Mucosa of descending colon (tissue), 3 donors: ENCODE results near the gene CLDN5. TPM values are rescaled to one million over a fixed set of nuclear protein-coding genes. Genes with fewer than 3 reads are reported as not detected.

Experiments
- ATAC-seq: fragments of 200-7000 bp; cut with Tn5 transposase; one replicate; pipeline ENCODE4 v1.9.1; 2020; ENCODE audit warnings: mild to moderate bottlenecking, moderate library complexity
- DNase-seq, 3 donors: peaks; one replicate each; pipeline ENCODE4 v3.0.0-alpha.2; 2020
- H3K36me3 ChIP-seq: fragments of 200-600 bp; one replicate; pipeline ENCODE4 v1.8.0; 2021; ENCODE audit warnings: low read depth, mild to moderate bottlenecking
- H3K4me1 ChIP-seq: fragments of 200-600 bp; one replicate; pipeline ENCODE4 v1.8.0; 2021; ENCODE audit warnings: low read depth, mild to moderate bottlenecking
- H3K4me3 ChIP-seq: fragments of 200-600 bp; one replicate; pipeline ENCODE4 v1.8.0; 2021; ENCODE audit warnings: mild to moderate bottlenecking
- H3K9me3 ChIP-seq: fragments of 200-600 bp; one replicate; pipeline ENCODE4 v1.8.0; 2021; ENCODE audit warnings: mild to moderate bottlenecking
- CTCF ChIP-seq: fragments of 200-600 bp; IDR thresholded peaks from one replicate; pipeline ENCODE4 v1.8.0; 2022; ENCODE audit warnings: antibody characterized with exemption, mild to moderate bottlenecking
- intact Hi-C, 2 donors: fragments of 100-400 bp; cut with DNase I in 1 of 2; cut with micrococcal nuclease in 1 of 2; formaldehyde crosslinking; loops; one replicate each; pipeline versions ENCODE4 v1.11.0 to v1.11.1; 2022; cut with DNase I, micrococcal nuclease
- total RNA-seq, 3 donors: library from RNA; stranded (reverse); fragmentation: NEBNext Ultra II Directional in 2 of 3; extraction: Animal tissue kit (Norgen Biotek cat#: 25700) in 2 of 3; gene quantifications; one replicate each; pipeline versions ENCODE4 v1.2.1 to v1.2.4, GENCODE V29; 2021 to 2023
- donor health status: DM: no; HTN: no; CAD: no; lungs with moderate emphysema.
- donor health status: DM: no; HTN: no; CAD: no.
- donor health status: DM: no; HTN: yes; CAD: no.

CLDN5 gene
- total RNA-seq, 3 donors from 2014 or later = 22.0 to 34.7 (median 22.2) TPM

- no peaks in the 10 kb centered on the region for H3K4me1 ChIP-seq
- ATAC-seq (no peak), DNase-seq (no peak)
- H3K4me3 ChIP-seq = no peak overlapping the region
- TF ChIP-seq CTCF = no peak
- intact Hi-C loops = no loop called here
- H3K36me3 ChIP-seq = no peaks in the 10 kb centered on the region
- H3K9me3 ChIP-seq = no peaks in the 10 kb centered on the region
Observed at GRCh38 chr22:19510919-19511341, 13.3 kb downstream of the CLDN5 start.

- DNase-seq (no peak), ATAC-seq (no peak)
- intact Hi-C loops = no loop called here
- no peak overlapping the region for H3K4me3 ChIP-seq
- no peak for TF ChIP-seq CTCF
- no peaks in the 10 kb centered on the region for H3K9me3 ChIP-seq
- H3K4me1 ChIP-seq = no peaks in the 10 kb centered on the region
- H3K36me3 ChIP-seq = no peaks in the 10 kb centered on the region
Observed at GRCh38 chr22:19509923-19510322, 14.3 kb downstream of the CLDN5 start.

- intact Hi-C loops = no loop called here
- Histone ChIP-seq H3K4me3 (no peak overlapping the region), H3K9me3 (no peaks in the 10 kb centered on the region), H3K36me3 (no peaks in the 10 kb centered on the region), H3K4me1 (no peaks in the 10 kb centered on the region)
- DNase-seq = no peak
- no peak for TF ChIP-seq CTCF
- ATAC-seq = no peak
Observed at GRCh38 chr22:19509191-19509590, 15.0 kb downstream of the CLDN5 start.

- Histone ChIP-seq H3K4me1 (no peaks in the 10 kb centered on the region), H3K9me3 (no peaks in the 10 kb centered on the region), H3K4me3 (no peak overlapping the region), H3K36me3 (no peaks in the 10 kb centered on the region)
- no peak for ATAC-seq
- intact Hi-C loops = no loop called here
- no peak for DNase-seq
- TF ChIP-seq CTCF = no peak
Observed at GRCh38 chr22:19508024-19508776, 16.0 kb downstream of the CLDN5 start.

GRCh38 chr22:19507534-19507861 is 16.7 kb downstream of the CLDN5 start:
- DNase-seq (no peak), ATAC-seq (no peak)
- intact Hi-C loops = no loop called here
- H3K36me3 ChIP-seq = no peaks in the 10 kb centered on the region
- no peak overlapping the region for H3K4me3 ChIP-seq
- H3K4me1 ChIP-seq = no peaks in the 10 kb centered on the region
- TF ChIP-seq CTCF = no peak
- no peaks in the 10 kb centered on the region for H3K9me3 ChIP-seq

- ATAC-seq (no peak), DNase-seq (peak in 1 of 3 donors; percentile 26)
- no peaks in the 10 kb centered on the region for H3K9me3 ChIP-seq
- no peaks in the 10 kb centered on the region for H3K4me1 ChIP-seq
- no peak overlapping the region for H3K4me3 ChIP-seq
- no peak for TF ChIP-seq CTCF
- H3K36me3 ChIP-seq = no peaks in the 10 kb centered on the region
- intact Hi-C loops = no loop called here
Observed at GRCh38 chr22:19506212-19506611, 18.0 kb downstream of the CLDN5 start.
